Keratinocyte (primary cell): ENCODE data around the gene DNLZ. TPM values are rescaled to one million over a fixed set of nuclear protein-coding genes. Genes with fewer than 3 reads are reported as not detected.

Experiments
- DNase-seq: peaks from one replicate; pipeline ENCODE4 v3.0.0-alpha.2; 2011; ENCODE audit warnings: low read depth, missing footprints, low spot score
- FAIRE-seq: peaks from 2 replicates; lab custom pipeline; 2011; peaks lifted over from hg19 to GRCh38; lab: Jason Lieb, UNC
- H2AFZ ChIP-seq: 2 replicates; pipeline ENCODE4 v1.6.0; 2012; ENCODE audit warnings: low read length, control low read depth, inconsistent platforms; ENCODE audit not compliant: control insufficient read depth
- H3K27ac ChIP-seq: 2 replicates; pipeline ENCODE4 v1.5.1; 2011; ENCODE audit warnings: low read length; ENCODE audit not compliant: control insufficient read depth, insufficient read depth
- H3K27me3 ChIP-seq: 3 replicates; pipeline ENCODE4 v1.6.0; 2011; ENCODE audit warnings: low read length; ENCODE audit not compliant: control insufficient read depth, insufficient read depth; ENCODE audit errors: extremely low read depth
- H3K36me3 ChIP-seq, 2 experiments: 2 replicates in 1 of 2; 3 replicates in 1 of 2; pipeline ENCODE4 v1.5.1; 2011; ENCODE audit warnings: low read length in 2 of 2, mild to moderate bottlenecking in 1 of 2; ENCODE audit not compliant: control insufficient read depth in 2 of 2, insufficient read depth in 2 of 2; ENCODE audit errors: extremely low read depth in 1 of 2
- H3K4me1 ChIP-seq: 3 replicates; pipeline ENCODE4 v1.5.1; 2011; ENCODE audit warnings: low read length; ENCODE audit not compliant: control insufficient read depth, insufficient read depth; ENCODE audit errors: extremely low read depth
- H3K4me2 ChIP-seq: 3 replicates; pipeline ENCODE4 v1.6.0; 2011; ENCODE audit warnings: low read depth, low read length; ENCODE audit not compliant: control insufficient read depth, insufficient read depth; ENCODE audit errors: extremely low read depth
- H3K4me3 ChIP-seq, 3 experiments: fragments of 200-600 bp in 1 of 3; sonication (generic) in 1 of 3; 2 replicates in 2 of 3; 3 replicates in 1 of 3; pipeline ENCODE4 v1.5.1; 2011 to 2016; ENCODE audit warnings: low read length in 3 of 3, mild to moderate bottlenecking in 3 of 3, control low read depth in 2 of 3, inconsistent platforms in 1 of 3, low read depth in 1 of 3, mixed read lengths in 1 of 3, mixed run types in 1 of 3, moderate library complexity in 1 of 3; ENCODE audit not compliant: control insufficient read depth in 2 of 3, insufficient read depth in 2 of 3; ENCODE audit errors: extremely low read depth in 1 of 3
- H3K79me2 ChIP-seq: 2 replicates; pipeline ENCODE4 v1.6.0; 2012; ENCODE audit warnings: low read length; ENCODE audit not compliant: control insufficient read depth, insufficient read depth
- H3K9ac ChIP-seq: 3 replicates; pipeline ENCODE4 v1.6.0; 2011; ENCODE audit warnings: low read length; ENCODE audit not compliant: control insufficient read depth, insufficient read depth; ENCODE audit errors: extremely low read depth
- H3K9me1 ChIP-seq: 3 replicates; pipeline ENCODE4 v1.6.0; 2011; ENCODE audit warnings: low read length; ENCODE audit not compliant: control insufficient read depth, insufficient read depth; ENCODE audit errors: extremely low read depth
- H3K9me3 ChIP-seq: 2 replicates; pipeline ENCODE4 v1.5.1; 2012; ENCODE audit warnings: low read depth, low read length; ENCODE audit not compliant: control insufficient read depth
- H4K20me1 ChIP-seq: 3 replicates; pipeline ENCODE4 v1.6.0; 2011; ENCODE audit warnings: low read length; ENCODE audit not compliant: control insufficient read depth, insufficient read depth; ENCODE audit errors: extremely low read depth
- EZH2 ChIP-seq: IDR thresholded peaks from one replicate; pipeline ENCODE4 v1.6.1; 2012; ENCODE audit warnings: inconsistent platforms, mild to moderate bottlenecking, low read length, moderate library complexity
- dilution Hi-C: fragments of 300-500 bp; cut with MboI; formaldehyde crosslinking; loops from one replicate; pipeline ENCODE4 v1.7.0; 2020; ENCODE audit warnings: low sequenced_read_pairs; ENCODE audit not compliant: extremely low pct_ligation_motif_present
- polyA plus RNA-seq, 5 experiments: library from polyadenylated mRNA; depleted of rRNA in 3 of 5; stranded (reverse) in 3 of 5; stranded (forward) in 1 of 5; unstranded in 1 of 5; fragments of >200 nt; gene quantifications; 1 replicate in 1 of 5; 2 replicates in 3 of 5; 3 replicates in 1 of 5; pipeline versions ENCODE4 v1.2.1 to v1.2.3, GENCODE V29; 2011 to 2012; ENCODE audit warnings: missing spikeins in 2 of 5, low read depth in 1 of 5, low replicate concordance in 1 of 5
- TF ChIP-seq, protein P1 (sequence below), 3 experiments: IDR thresholded peaks in 1 of 3; conservative IDR thresholded peaks in 1 of 3; optimal IDR thresholded peaks in 1 of 3; 2 replicates in 2 of 3; 3 replicates in 1 of 3; pipeline versions ENCODE3 to v1.5.1; 2011; ENCODE audit warnings: low read length in 3 of 3, mild to moderate bottlenecking in 3 of 3, moderate library complexity in 2 of 3, control low read depth in 1 of 3, inconsistent platforms in 1 of 3; ENCODE audit not compliant: insufficient read depth in 2 of 3; ENCODE audit errors: extremely low read depth in 1 of 3

The DNLZ gene
- polyA plus RNA-seq, 1 donor (not counting 4 experiments of a cell fraction or from before 2014, with no cell fraction given): 6.7 TPM

GRCh38 chr9:136311051-136312008 is 52.2 kb downstream of the DNLZ start:
- FAIRE-seq (no peak), DNase-seq (no peak)
- Histone ChIP-seq H3K4me1 (no peaks in the 10 kb centered on the region), H3K9me3 (peaks cover 6% of the 10 kb centered on the region), H3K9ac (no peak overlapping the region), H3K9me1 (no peaks in the 10 kb centered on the region), H3K36me3 (no peaks in the 10 kb centered on the region), H2AFZ (no peak overlapping the region), H3K79me2 (no peaks in the 10 kb centered on the region), H3K4me2 (no peak overlapping the region), H3K4me3 (no peak overlapping the region), H3K27me3 (peaks cover 10% of the 10 kb centered on the region), H4K20me1 (no peaks in the 10 kb centered on the region), H3K27ac (no peak overlapping the region)
- TF ChIP-seq, protein P1, sequence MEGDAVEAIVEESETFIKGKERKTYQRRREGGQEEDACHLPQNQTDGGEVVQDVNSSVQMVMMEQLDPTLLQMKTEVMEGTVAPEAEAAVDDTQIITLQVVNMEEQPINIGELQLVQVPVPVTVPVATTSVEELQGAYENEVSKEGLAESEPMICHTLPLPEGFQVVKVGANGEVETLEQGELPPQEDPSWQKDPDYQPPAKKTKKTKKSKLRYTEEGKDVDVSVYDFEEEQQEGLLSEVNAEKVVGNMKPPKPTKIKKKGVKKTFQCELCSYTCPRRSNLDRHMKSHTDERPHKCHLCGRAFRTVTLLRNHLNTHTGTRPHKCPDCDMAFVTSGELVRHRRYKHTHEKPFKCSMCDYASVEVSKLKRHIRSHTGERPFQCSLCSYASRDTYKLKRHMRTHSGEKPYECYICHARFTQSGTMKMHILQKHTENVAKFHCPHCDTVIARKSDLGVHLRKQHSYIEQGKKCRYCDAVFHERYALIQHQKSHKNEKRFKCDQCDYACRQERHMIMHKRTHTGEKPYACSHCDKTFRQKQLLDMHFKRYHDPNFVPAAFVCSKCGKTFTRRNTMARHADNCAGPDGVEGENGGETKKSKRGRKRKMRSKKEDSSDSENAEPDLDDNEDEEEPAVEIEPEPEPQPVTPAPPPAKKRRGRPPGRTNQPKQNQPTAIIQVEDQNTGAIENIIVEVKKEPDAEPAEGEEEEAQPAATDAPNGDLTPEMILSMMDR (optimal IDR thresholded peaks at IDR 0.05 in 1 of 3, IDR thresholded peaks at IDR 0.05 in 1 of 3, conservative IDR thresholded peaks at IDR 0.05 in 1 of 3; ENCODE audit: extremely low read depth in 1 of 3, insufficient read depth in 2 of 3, low read length in 3 of 3): no peak
- TF ChIP-seq EZH2: no peak
- dilution Hi-C loops: no loop called here

- TF ChIP-seq, protein P1 (optimal IDR thresholded peaks at IDR 0.05 in 1 of 3, IDR thresholded peaks at IDR 0.05 in 1 of 3, conservative IDR thresholded peaks at IDR 0.05 in 1 of 3; ENCODE audit: extremely low read depth in 1 of 3, insufficient read depth in 2 of 3, low read length in 3 of 3): no peak
- TF ChIP-seq EZH2: no peak
- Histone ChIP-seq H3K4me2 (no peak overlapping the region), H3K4me3 (no peak overlapping the region), H3K27me3 (peaks cover 19% of the 10 kb centered on the region), H3K79me2 (no peaks in the 10 kb centered on the region), H3K36me3 (no peaks in the 10 kb centered on the region), H3K9ac (no peak overlapping the region), H4K20me1 (no peaks in the 10 kb centered on the region), H3K9me1 (no peaks in the 10 kb centered on the region), H3K4me1 (no peaks in the 10 kb centered on the region), H2AFZ (no peak overlapping the region), H3K27ac (no peak overlapping the region), H3K9me3 (peaks cover 4% of the 10 kb centered on the region)
- no peak for DNase-seq
- FAIRE-seq: no peak
- dilution Hi-C loops: no loop called here
These were observed 53.1 kb downstream of the DNLZ start for GRCh38 chr9:136310273-136311030.
